Measurements from ENCODE around the gene NFIB.

The NFIB gene

GRCh38 chr9:14318361-14318760 lies 4.4 kb upstream of the NFIB start:
- DNase-seq, result no peak

- peak; percentile 63 for DNase-seq
Measured at GRCh38 chr9:14317667-14318320, 3.9 kb upstream of the NFIB start.

- DNase-seq, result peak; percentile 82
Measured at GRCh38 chr9:14316602-14317300, 2.8 kb upstream of the NFIB start.

- peak; percentile 83 for DNase-seq
Measured at GRCh38 chr9:14315875-14316601, 2.1 kb upstream of the NFIB start.

GRCh38 chr9:14314929-14315874 lies 1.3 kb upstream of the NFIB start:
- peak; percentile 68 for DNase-seq

GRCh38 chr9:14314424-14314928 lies 535 bp upstream of the NFIB start:
- DNase-seq, result peak; percentile 87

- DNase-seq, result peak; percentile 67
Measured at GRCh38 chr9:14313378-14313940, 482 bp downstream of the NFIB start.

- peak; percentile 61 for DNase-seq
Measured at GRCh38 chr9:14312719-14313377, 1.1 kb downstream of the NFIB start.

- DNase-seq, result peak; percentile 74
Measured at GRCh38 chr9:14311956-14312685, 1.8 kb downstream of the NFIB start.

- DNase-seq, result peak; percentile 75
Measured at GRCh38 chr9:14311171-14311949, 2.6 kb downstream of the NFIB start.

- DNase-seq, result peak; percentile 78
Measured at GRCh38 chr9:14310311-14310710, 3.6 kb downstream of the NFIB start.

GRCh38 chr9:14309403-14309802 lies 4.5 kb downstream of the NFIB start:
- peak; percentile 90 for DNase-seq

- peak; percentile 83 for DNase-seq
Measured at GRCh38 chr9:14308853-14309145, 5.1 kb downstream of the NFIB start.

- peak; percentile 64 for DNase-seq
Measured at GRCh38 chr9:14307989-14308852, 5.7 kb downstream of the NFIB start.

GRCh38 chr9:14306672-14307660 lies 7.0 kb downstream of the NFIB start:
- DNase-seq, result peak; percentile 86

GRCh38 chr9:14306188-14306587 lies 7.8 kb downstream of the NFIB start:
- no peak for DNase-seq

- no peak for DNase-seq
Measured at GRCh38 chr9:14304259-14304658, 9.7 kb downstream of the NFIB start.

- DNase-seq, result no peak
Measured at GRCh38 chr9:14303521-14303920, 10.4 kb downstream of the NFIB start.
